HepG2 (cell line): Measurements from ENCODE around the gene PARK7. TPM values are rescaled to one million over a fixed set of nuclear protein-coding genes. Genes with fewer than 3 reads are reported as not detected.
A peak's percentile ranks its signal among the peaks of the same experiment; 100 is the strongest.

Source experiments
- AKAP8 ChIP-seq: sonication (generic); formaldehyde crosslinking; IDR thresholded peaks from 2 replicates; pipeline ENCODE4 v1.5.1; 2020; ENCODE audit warnings: mild to moderate bottlenecking, missing genetic modification reagents
- CBX2 ChIP-seq, 2 experiments: fragments of 200-600 bp in 1 of 2; sonication (generic); formaldehyde crosslinking in 1 of 2; IDR thresholded peaks; 2 replicates each; pipeline versions ENCODE4 v1.7.0 to v1.8.1; 2018 to 2022; ENCODE audit warnings: low read depth in 2 of 2, low read length in 1 of 2, mild to moderate bottlenecking in 1 of 2, missing genetic modification reagents in 1 of 2
- CENPX ChIP-seq: sonication (generic); formaldehyde crosslinking; IDR thresholded peaks from 2 replicates; pipeline ENCODE4 v1.9.0; 2021; ENCODE audit warnings: mild to moderate bottlenecking, missing genetic modification reagents, moderate library complexity
- GABPB1 ChIP-seq: IDR thresholded peaks from 2 replicates; pipeline ENCODE4 v1.6.1; 2016; ENCODE audit warnings: mild to moderate bottlenecking, missing genetic modification reagents, moderate library complexity, missing compliant biosample characterization
- HMG20B ChIP-seq: conservative IDR thresholded peaks from 2 replicates; pipeline ENCODE4 v1.6.1; 2016; ENCODE audit warnings: missing genetic modification reagents, missing compliant biosample characterization
- HNRNPK ChIP-seq: fragments of 200-400 bp; formaldehyde crosslinking; IDR thresholded peaks from 2 replicates; pipeline ENCODE4 v1.6.1; 2018; ENCODE audit warnings: low read length, low read depth, moderate library complexity, mild to moderate bottlenecking; ENCODE audit not compliant: poor library complexity, severe bottlenecking
- KDM3A ChIP-seq: IDR thresholded peaks from 2 replicates; pipeline ENCODE4 v1.6.1; 2018; ENCODE audit warnings: low read depth, missing compliant biosample characterization
- MBD4 ChIP-seq: IDR thresholded peaks from 2 replicates; pipeline ENCODE4 v1.6.1; 2012; ENCODE audit warnings: low read length, inconsistent platforms, borderline replicate concordance
- NFE2L1 ChIP-seq: sonication (generic); formaldehyde crosslinking; IDR thresholded peaks from 2 replicates; pipeline ENCODE4 v1.4.0; 2020; ENCODE audit warnings: missing genetic modification reagents, mild to moderate bottlenecking, borderline replicate concordance
- PHB2 ChIP-seq: fragments of 450-650 bp; IDR thresholded peaks from 2 replicates; pipeline ENCODE4 v1.6.1; 2018; ENCODE audit not compliant: partially characterized antibody
- RFX1 ChIP-seq: fragments of 450-650 bp; IDR thresholded peaks from 2 replicates; pipeline ENCODE4 v1.6.1; 2017
- SMAD1 ChIP-seq: sonication (generic); formaldehyde crosslinking; IDR thresholded peaks from 2 replicates; pipeline ENCODE4 v1.4.0; 2020; ENCODE audit warnings: missing genetic modification reagents, low read depth, mild to moderate bottlenecking, borderline replicate concordance
- ZBTB3 ChIP-seq: sonication (generic); formaldehyde crosslinking; IDR thresholded peaks from 2 replicates; pipeline ENCODE4 v1.4.0; 2020; ENCODE audit warnings: low read depth, mild to moderate bottlenecking, moderate library complexity, missing genetic modification reagents, borderline replicate concordance
- ZC3H13 ChIP-seq: sonication (generic); formaldehyde crosslinking; IDR thresholded peaks from 2 replicates; pipeline ENCODE4 v1.8.1; 2023; ENCODE audit warnings: mild to moderate bottlenecking, missing genetic modification reagents, moderate library complexity
- ZNF205 ChIP-seq: IDR thresholded peaks from 2 replicates; pipeline ENCODE4 v1.6.1; 2018; ENCODE audit warnings: missing biosample characterization, missing genetic modification reagents
- ZNF230 ChIP-seq: sonication (generic); formaldehyde crosslinking; IDR thresholded peaks from 2 replicates; pipeline ENCODE4 v1.4.0; 2020; ENCODE audit warnings: mild to moderate bottlenecking, missing genetic modification reagents
- ZNF274 ChIP-seq: sonication (generic); formaldehyde crosslinking; IDR thresholded peaks from 2 replicates; pipeline ENCODE4 v1.5.1; 2020; ENCODE audit warnings: mild to moderate bottlenecking, missing genetic modification reagents
- ZNF34 ChIP-seq: sonication (generic); formaldehyde crosslinking; IDR thresholded peaks from 2 replicates; pipeline ENCODE4 v1.4.0; 2020; ENCODE audit warnings: mild to moderate bottlenecking, missing genetic modification reagents, borderline replicate concordance
- ZNF343 ChIP-seq: sonication (generic); formaldehyde crosslinking; IDR thresholded peaks from 2 replicates; pipeline ENCODE4 v1.4.0; 2020; ENCODE audit warnings: mild to moderate bottlenecking, missing genetic modification reagents
- ZNF441 ChIP-seq: sonication (generic); formaldehyde crosslinking; IDR thresholded peaks from 2 replicates; pipeline ENCODE4 v1.7.0; 2021; ENCODE audit warnings: missing genetic modification reagents, borderline replicate concordance
- polyA plus RNA-seq, 8 experiments: library from polyadenylated mRNA; depleted of rRNA in 3 of 8; stranded (reverse) in 7 of 8; unstranded in 1 of 8; fragments of >200 nt; fragmentation: Illumina TruSeq in 4 of 8; extraction: Trizol in 4 of 8; gene quantifications; 2 replicates each; pipeline versions ENCODE4 v1.2.1 to v1.2.3, GENCODE V29; 2011 to 2016; ENCODE audit warnings: low read depth in 4 of 8, missing spikeins in 1 of 8, mixed read lengths in 1 of 8; ENCODE audit not compliant: insufficient read depth in 1 of 8
- total RNA-seq, 5 experiments: library from RNA; depleted of rRNA; stranded (reverse); fragments of >200 nt; fragmentation: Illumina TruSeq; extraction: Trizol; gene quantifications; 2 replicates each; pipeline ENCODE4 v1.2.3, GENCODE V29; 2016; ENCODE audit warnings: low read depth in 1 of 5
- TF ChIP-seq, protein P1 (sequence below): sonication (generic); formaldehyde crosslinking; IDR thresholded peaks from 2 replicates; pipeline ENCODE4 v1.4.0; 2020; ENCODE audit warnings: missing genetic modification reagents
- TF ChIP-seq, protein P2 (sequence below): sonication (generic); formaldehyde crosslinking; conservative IDR thresholded peaks from 2 replicates; pipeline ENCODE4 v1.5.0; 2020; ENCODE audit warnings: missing genetic modification reagents
- TF ChIP-seq, protein P3 (sequence below), 2 experiments: sonication (generic) in 1 of 2; formaldehyde crosslinking in 1 of 2; IDR thresholded peaks; 2 replicates each; pipeline versions ENCODE4 v1.5.1 to v1.6.1; 2011 to 2020; ENCODE audit warnings: borderline replicate concordance in 1 of 2, low read depth in 1 of 2, low read length in 1 of 2, mild to moderate bottlenecking in 1 of 2, missing genetic modification reagents in 1 of 2, moderate library complexity in 1 of 2
- TF ChIP-seq, protein P4 (sequence below): sonication (generic); formaldehyde crosslinking; IDR thresholded peaks from 2 replicates; pipeline ENCODE4 v1.9.0; 2021; ENCODE audit warnings: missing genetic modification reagents, borderline replicate concordance

The PARK7 gene
- total and polyA plus RNA-seq, 2 of the 13 experiments (the other 11 are each of a cell fraction or from before 2014, with no cell fraction given), result 212 to 296 TPM

DNA sequence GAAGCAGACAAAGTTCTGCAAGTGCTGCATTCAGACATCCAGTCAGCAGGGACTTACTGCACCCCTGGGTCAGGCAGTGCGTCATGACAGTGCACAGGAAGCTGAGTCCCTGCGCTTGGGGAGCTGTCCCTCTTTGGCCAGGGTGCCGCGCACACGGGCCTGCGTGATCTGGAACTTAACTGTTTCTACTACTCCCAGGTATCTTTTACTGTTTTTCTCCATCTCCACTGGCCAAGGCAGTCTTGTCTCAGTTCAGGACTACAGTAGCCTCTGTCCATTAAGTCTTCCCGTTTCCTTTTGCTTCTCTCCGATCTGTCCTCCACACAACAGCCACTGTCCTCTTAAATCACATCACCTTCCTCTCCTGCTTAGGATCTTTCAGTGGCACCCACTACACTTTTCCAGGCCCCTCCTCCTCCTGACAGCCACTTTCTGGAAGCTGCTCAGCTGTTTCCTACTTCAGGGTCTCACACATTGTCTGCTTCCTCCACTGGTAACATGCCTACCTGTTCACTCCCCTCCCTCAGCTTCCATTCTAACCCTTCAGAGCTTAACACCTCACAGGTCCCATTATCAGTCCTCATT lies 48.7 kb downstream of the PARK7 start (continued):
- TF ChIP-seq HNRNPK (peak; percentile 39), CENPX (CRISPR knock-in tag) (no peak), ZNF205 (CRISPR knock-in tag) (no peak), PHB2 (no peak), RFX1 (no peak), MBD4 (peak; percentile 59; the same call in 1 of the 2 replicates), GABPB1 (CRISPR knock-in tag) (0 out of 2 replicates have a peak, but pooled peaks have one; percentile 22), KDM3A (CRISPR knock-in tag) (no peak), SMAD1 (CRISPR knock-in tag) (no peak), CBX2 (IDR thresholded peaks at IDR 0.05; ENCODE audit: low read depth, low read length) (no peak), CBX2 (CRISPR knock-in tag; IDR thresholded peaks at IDR 0.05; ENCODE audit: low read depth) (no peak), ZNF274 (CRISPR knock-in tag) (no peak), NFE2L1 (CRISPR knock-in tag) (no peak), ZNF441 (CRISPR knock-in tag) (peak; percentile 71; the same call in 1 of the 2 replicates), ZBTB3 (CRISPR knock-in tag) (0 out of 2 replicates have a peak, but pooled peaks have one; percentile 11), AKAP8 (CRISPR knock-in tag) (no peak; the same call in 1 of the 2 replicates), ZNF230 (no peak), ZNF34 (CRISPR knock-in tag) (0 out of 2 replicates have a peak, but pooled peaks have one; percentile 46), ZC3H13 (CRISPR knock-in tag) (peak; percentile 82; the same call in 1 of the 2 replicates), ZNF343 (CRISPR knock-in tag) (no peak), HMG20B (no peak)
- TF ChIP-seq, protein P1, sequence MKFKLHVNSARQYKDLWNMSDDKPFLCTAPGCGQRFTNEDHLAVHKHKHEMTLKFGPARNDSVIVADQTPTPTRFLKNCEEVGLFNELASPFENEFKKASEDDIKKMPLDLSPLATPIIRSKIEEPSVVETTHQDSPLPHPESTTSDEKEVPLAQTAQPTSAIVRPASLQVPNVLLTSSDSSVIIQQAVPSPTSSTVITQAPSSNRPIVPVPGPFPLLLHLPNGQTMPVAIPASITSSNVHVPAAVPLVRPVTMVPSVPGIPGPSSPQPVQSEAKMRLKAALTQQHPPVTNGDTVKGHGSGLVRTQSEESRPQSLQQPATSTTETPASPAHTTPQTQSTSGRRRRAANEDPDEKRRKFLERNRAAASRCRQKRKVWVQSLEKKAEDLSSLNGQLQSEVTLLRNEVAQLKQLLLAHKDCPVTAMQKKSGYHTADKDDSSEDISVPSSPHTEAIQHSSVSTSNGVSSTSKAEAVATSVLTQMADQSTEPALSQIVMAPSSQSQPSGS (CRISPR knock-in tag), result no peak
- TF ChIP-seq, protein P2, sequence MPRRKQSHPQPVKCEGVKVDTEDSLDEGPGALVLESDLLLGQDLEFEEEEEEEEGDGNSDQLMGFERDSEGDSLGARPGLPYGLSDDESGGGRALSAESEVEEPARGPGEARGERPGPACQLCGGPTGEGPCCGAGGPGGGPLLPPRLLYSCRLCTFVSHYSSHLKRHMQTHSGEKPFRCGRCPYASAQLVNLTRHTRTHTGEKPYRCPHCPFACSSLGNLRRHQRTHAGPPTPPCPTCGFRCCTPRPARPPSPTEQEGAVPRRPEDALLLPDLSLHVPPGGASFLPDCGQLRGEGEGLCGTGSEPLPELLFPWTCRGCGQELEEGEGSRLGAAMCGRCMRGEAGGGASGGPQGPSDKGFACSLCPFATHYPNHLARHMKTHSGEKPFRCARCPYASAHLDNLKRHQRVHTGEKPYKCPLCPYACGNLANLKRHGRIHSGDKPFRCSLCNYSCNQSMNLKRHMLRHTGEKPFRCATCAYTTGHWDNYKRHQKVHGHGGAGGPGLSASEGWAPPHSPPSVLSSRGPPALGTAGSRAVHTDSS, result no peak
- TF ChIP-seq, protein P3, sequence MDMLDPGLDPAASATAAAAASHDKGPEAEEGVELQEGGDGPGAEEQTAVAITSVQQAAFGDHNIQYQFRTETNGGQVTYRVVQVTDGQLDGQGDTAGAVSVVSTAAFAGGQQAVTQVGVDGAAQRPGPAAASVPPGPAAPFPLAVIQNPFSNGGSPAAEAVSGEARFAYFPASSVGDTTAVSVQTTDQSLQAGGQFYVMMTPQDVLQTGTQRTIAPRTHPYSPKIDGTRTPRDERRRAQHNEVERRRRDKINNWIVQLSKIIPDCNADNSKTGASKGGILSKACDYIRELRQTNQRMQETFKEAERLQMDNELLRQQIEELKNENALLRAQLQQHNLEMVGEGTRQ (IDR thresholded peaks at IDR 0.05; ENCODE audit: low read depth, low read length), result no peak
- TF ChIP-seq, protein P3 (CRISPR knock-in tag; IDR thresholded peaks at IDR 0.05; ENCODE audit: borderline replicate concordance), result no peak
- TF ChIP-seq, protein P4, sequence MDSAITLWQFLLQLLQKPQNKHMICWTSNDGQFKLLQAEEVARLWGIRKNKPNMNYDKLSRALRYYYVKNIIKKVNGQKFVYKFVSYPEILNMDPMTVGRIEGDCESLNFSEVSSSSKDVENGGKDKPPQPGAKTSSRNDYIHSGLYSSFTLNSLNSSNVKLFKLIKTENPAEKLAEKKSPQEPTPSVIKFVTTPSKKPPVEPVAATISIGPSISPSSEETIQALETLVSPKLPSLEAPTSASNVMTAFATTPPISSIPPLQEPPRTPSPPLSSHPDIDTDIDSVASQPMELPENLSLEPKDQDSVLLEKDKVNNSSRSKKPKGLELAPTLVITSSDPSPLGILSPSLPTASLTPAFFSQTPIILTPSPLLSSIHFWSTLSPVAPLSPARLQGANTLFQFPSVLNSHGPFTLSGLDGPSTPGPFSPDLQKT (CRISPR knock-in tag), result no peak
